ENCODE results near the gene TMIGD1.

DNA sequence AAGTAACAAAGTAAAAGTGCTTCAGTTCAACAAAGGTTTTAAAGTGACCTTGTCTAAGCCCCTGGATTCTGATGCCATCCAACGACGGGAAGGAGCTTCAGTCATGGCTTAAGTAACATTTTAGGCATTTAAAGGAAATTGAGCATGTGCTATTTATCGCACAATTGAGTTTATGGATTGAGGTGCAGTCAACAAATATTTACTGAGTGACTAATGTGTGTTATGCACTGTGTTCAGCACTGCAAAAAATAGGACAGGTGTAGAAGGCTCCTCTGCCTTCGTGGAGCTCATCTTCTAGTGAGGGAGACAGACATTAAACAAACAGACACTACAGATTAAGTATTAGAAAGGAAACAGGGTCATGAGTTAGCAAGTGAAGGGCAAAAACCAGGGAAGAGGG, 12.5 kb downstream of the TMIGD1 start:
- TF ChIP-seq, protein P1, sequence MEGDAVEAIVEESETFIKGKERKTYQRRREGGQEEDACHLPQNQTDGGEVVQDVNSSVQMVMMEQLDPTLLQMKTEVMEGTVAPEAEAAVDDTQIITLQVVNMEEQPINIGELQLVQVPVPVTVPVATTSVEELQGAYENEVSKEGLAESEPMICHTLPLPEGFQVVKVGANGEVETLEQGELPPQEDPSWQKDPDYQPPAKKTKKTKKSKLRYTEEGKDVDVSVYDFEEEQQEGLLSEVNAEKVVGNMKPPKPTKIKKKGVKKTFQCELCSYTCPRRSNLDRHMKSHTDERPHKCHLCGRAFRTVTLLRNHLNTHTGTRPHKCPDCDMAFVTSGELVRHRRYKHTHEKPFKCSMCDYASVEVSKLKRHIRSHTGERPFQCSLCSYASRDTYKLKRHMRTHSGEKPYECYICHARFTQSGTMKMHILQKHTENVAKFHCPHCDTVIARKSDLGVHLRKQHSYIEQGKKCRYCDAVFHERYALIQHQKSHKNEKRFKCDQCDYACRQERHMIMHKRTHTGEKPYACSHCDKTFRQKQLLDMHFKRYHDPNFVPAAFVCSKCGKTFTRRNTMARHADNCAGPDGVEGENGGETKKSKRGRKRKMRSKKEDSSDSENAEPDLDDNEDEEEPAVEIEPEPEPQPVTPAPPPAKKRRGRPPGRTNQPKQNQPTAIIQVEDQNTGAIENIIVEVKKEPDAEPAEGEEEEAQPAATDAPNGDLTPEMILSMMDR (IDR thresholded peaks at IDR 0.05) = no peak
- TF ChIP-seq POLR2A (IDR thresholded peaks at IDR 0.05) = no peak
